Measurements from ENCODE around the gene MTMR4. TPM values are rescaled to one million over a fixed set of nuclear protein-coding genes. Genes with fewer than 3 reads are reported as not detected.

MTMR4 gene
- total and polyA plus RNA-seq, 4 donors = 17.2 to 70.1 (median 29.9) TPM

GRCh38 chr17:58533616-58534188 lies 19.3 kb upstream of the MTMR4 start:
- TF ChIP-seq ZBTB33 (IDR thresholded peaks at IDR 0.05) = no peak
- TF ChIP-seq RXRA (IDR thresholded peaks at IDR 0.05) = no peak
- TF ChIP-seq FOXA2 (IDR thresholded peaks at IDR 0.05) = no peak
- no peak for TF ChIP-seq NR2F2 (IDR thresholded peaks at IDR 0.05)
- no peak for TF ChIP-seq MAX (IDR thresholded peaks at IDR 0.05)
- TF ChIP-seq SP1 (IDR thresholded peaks at IDR 0.05) = no peak
- TF ChIP-seq TAF1 (conservative IDR thresholded peaks at IDR 0.05) = no peak
- no peak for TF ChIP-seq FOXA1 (IDR thresholded peaks at IDR 0.05)
- no peak for TF ChIP-seq JUND (IDR thresholded peaks at IDR 0.05)
- TF ChIP-seq HNF4G (IDR thresholded peaks at IDR 0.05) = no peak
- no peak for TF ChIP-seq REST (IDR thresholded peaks at IDR 0.05)
- no peak for TF ChIP-seq YY1 (IDR thresholded peaks at IDR 0.05)
- no peak for TF ChIP-seq CTCF (IDR thresholded peaks at IDR 0.05; ENCODE audit: low read depth, low read length, missing input control)
- TF ChIP-seq HNF4A (conservative IDR thresholded peaks at IDR 0.05) = no peak
- TF ChIP-seq EGR1 (IDR thresholded peaks at IDR 0.05; ENCODE audit: low read depth in 2 of 2) = no peak
- no peak for TF ChIP-seq GABPA (IDR thresholded peaks at IDR 0.05 in 1 of 2, conservative IDR thresholded peaks at IDR 0.05 in 1 of 2)
- no peak for TF ChIP-seq RAD21 (IDR thresholded peaks at IDR 0.05)
- DNase-seq (ENCODE audit: low spot score) = no peak
- Histone ChIP-seq H3K27me3 (ENCODE audit: control insufficient read depth in 4 of 4, insufficient read depth in 4 of 4, low read length in 3 of 4) (no peaks in the 10 kb centered on the region), H3K9me3 (ENCODE audit: control insufficient read depth in 4 of 4, low read length in 3 of 4) (no peaks in the 10 kb centered on the region), H3K4me3 (ENCODE audit: low read depth in 1 of 3, low read length in 3 of 3) (no peak overlapping the region), H3K27ac (ENCODE audit: low read depth in 1 of 2, low read length in 2 of 2) (no peak overlapping the region), H3K4me1 (ENCODE audit: control insufficient read depth in 4 of 4, insufficient read depth in 4 of 4, low read length in 3 of 4) (peaks cover 11 to 27% (median 18%) of the 10 kb centered on the region in 4 donors), H3K9ac (ENCODE audit: low read depth in 1 of 2, low read length in 2 of 2) (no peak overlapping the region), H3K36me3 (ENCODE audit: control insufficient read depth in 4 of 4, insufficient read depth in 3 of 4, low read depth in 1 of 4, low read length in 3 of 4) (no peaks in the 10 kb centered on the region)
- 95% methylated on average over 5 of the region's 5 CpGs for WGBS

GRCh38 chr17:58532555-58532951 lies 18.1 kb upstream of the MTMR4 start:
- 68% methylated on average over 3 of the region's 3 CpGs for WGBS
- DNase-seq (ENCODE audit: low spot score) = no peak
- Histone ChIP-seq H3K9me3 (ENCODE audit: control insufficient read depth in 4 of 4, low read length in 3 of 4) (no peaks in the 10 kb centered on the region), H3K4me3 (ENCODE audit: low read depth in 1 of 3, low read length in 3 of 3) (no peak overlapping the region), H3K4me1 (ENCODE audit: control insufficient read depth in 4 of 4, insufficient read depth in 4 of 4, low read length in 3 of 4) (peaks cover 11 to 27% (median 18%) of the 10 kb centered on the region in 4 donors), H3K9ac (ENCODE audit: low read depth in 1 of 2, low read length in 2 of 2) (no peak overlapping the region), H3K27ac (ENCODE audit: low read depth in 1 of 2, low read length in 2 of 2) (no peak overlapping the region), H3K36me3 (ENCODE audit: control insufficient read depth in 4 of 4, insufficient read depth in 3 of 4, low read depth in 1 of 4, low read length in 3 of 4) (no peaks in the 10 kb centered on the region), H3K27me3 (ENCODE audit: control insufficient read depth in 4 of 4, insufficient read depth in 4 of 4, low read length in 3 of 4) (no peaks in the 10 kb centered on the region)
- TF ChIP-seq RXRA (IDR thresholded peaks at IDR 0.05) = no peak
- TF ChIP-seq ATF3 (IDR thresholded peaks at IDR 0.05) = no peak
- no peak for TF ChIP-seq TAF1 (conservative IDR thresholded peaks at IDR 0.05)
- no peak for TF ChIP-seq JUND (IDR thresholded peaks at IDR 0.05)
- no peak for TF ChIP-seq NR2F2 (IDR thresholded peaks at IDR 0.05)
- TF ChIP-seq RAD21 (IDR thresholded peaks at IDR 0.05) = no peak
- TF ChIP-seq EGR1 (IDR thresholded peaks at IDR 0.05; ENCODE audit: low read depth in 2 of 2) = no peak
- TF ChIP-seq REST (IDR thresholded peaks at IDR 0.05) = no peak
